ENCODE results near the gene FOXP1. TPM values are rescaled to one million over a fixed set of nuclear protein-coding genes. Genes with fewer than 3 reads are reported as not detected.

Gene FOXP1
- total and polyA plus RNA-seq, 7 experiments from 2014 or later = 104 to 537 (median 444) TPM

- Mint-ChIP-seq H3K27me3 (peaks cover 0 to 12% (median 0%) of the 10 kb centered on the region in 5 donors), H3K4me1 (peaks cover 23 to 83% (median 50%) of the 10 kb centered on the region in 7 donors), H3K27ac (peak overlapping the region in 7 of 9 donors; percentile 49 to 90 (median 76)), H3K9me3 (peaks cover 0 to 11% (median 0%) of the 10 kb centered on the region in 11 donors), H3K36me3 (peaks cover 0 to 20% (median 5%) of the 10 kb centered on the region in 5 donors), H3K4me3 (no peak overlapping the region)
- Histone ChIP-seq H3K27me3 (ENCODE audit: control insufficient read depth in 2 of 2, insufficient read depth in 2 of 2, low read length in 2 of 2) (no peaks in the 10 kb centered on the region), H3K4me3 (ENCODE audit: low read length) (no peak overlapping the region), H3K9me3 (ENCODE audit: control insufficient read depth in 2 of 3, low read length in 3 of 3) (no peaks in the 10 kb centered on the region), H3K27ac (ENCODE audit: low read depth, low read length) (no peak overlapping the region), H3K4me1 (ENCODE audit: control insufficient read depth in 2 of 2, insufficient read depth in 2 of 2, low read length in 2 of 2) (peaks cover 11 to 17% of the 10 kb centered on the region in 2 donors), H3K36me3 (ENCODE audit: control insufficient read depth in 2 of 3, insufficient read depth in 3 of 3, low read length in 3 of 3) (no peaks in the 10 kb centered on the region)
- ATAC-seq = peak; percentile 72
- intact Hi-C loops (cut with micrococcal nuclease) = loop anchor here in 1 of 2 donors (1.0 kb wide), 1 partner anchor 8 kb away; no protein-coding TSS in a partner anchor
- ChIA-PET CTCF (interaction anchor here (0.6 to 1.0 kb wide), 2 partner anchors 64 to 204 kb away, joined by 3 read pairs; no protein-coding TSS in a partner anchor), POLR2A (interaction anchor here (0.7 to 1.3 kb wide), 4 partner anchors 10 to 50 kb away, joined by 3 to 4 read pairs (median 4); no protein-coding TSS in a partner anchor)
- no peak for DNase-seq
Observed at GRCh38 chr3:71504250-71505036, 79.1 kb downstream of the FOXP1 start.

GRCh38 chr3:71503525-71504249 lies 79.8 kb downstream of the FOXP1 start:
- H3K9me3 Mint-ChIP-seq = peaks cover 0 to 11% (median 0%) of the 10 kb centered on the region in 11 donors
- ATAC-seq = no peak
- Histone ChIP-seq H3K4me3 (ENCODE audit: low read length) (no peak overlapping the region), H3K4me1 (ENCODE audit: control insufficient read depth in 2 of 2, insufficient read depth in 2 of 2, low read length in 2 of 2) (peaks cover 11 to 23% of the 10 kb centered on the region in 2 donors), H3K27me3 (ENCODE audit: control insufficient read depth in 2 of 2, insufficient read depth in 2 of 2, low read length in 2 of 2) (no peaks in the 10 kb centered on the region), H3K9me3 (ENCODE audit: control insufficient read depth in 2 of 3, low read length in 3 of 3) (no peaks in the 10 kb centered on the region), H3K27ac (ENCODE audit: low read depth, low read length) (no peak overlapping the region), H3K36me3 (ENCODE audit: control insufficient read depth in 2 of 3, insufficient read depth in 3 of 3, low read length in 3 of 3) (no peaks in the 10 kb centered on the region)
- peaks cover 3 to 24% (median 5%) of the 10 kb centered on the region in 5 donors for H3K36me3 Mint-ChIP-seq
- H3K27ac Mint-ChIP-seq = peak overlapping the region in 8 of 9 donors; percentile 38 to 90 (median 78)
- no peak for DNase-seq
- peak overlapping the region in 2 of 10 donors; percentile 15 to 33 for H3K4me3 Mint-ChIP-seq
- intact Hi-C loops (cut with micrococcal nuclease) = loop anchor here in 1 of 2 donors (1.0 kb wide), 1 partner anchor 7 kb away; no protein-coding TSS in a partner anchor
- ChIA-PET CTCF (interaction anchor here (1.0 to 2.4 kb wide), 2 partner anchors 8 to 63 kb away, joined by 3 to 6 read pairs; no protein-coding TSS in a partner anchor), POLR2A (interaction anchor here (0.7 to 1.5 kb wide), 5 partner anchors 10 to 183 kb away, joined by 3 to 4 read pairs (median 3); no protein-coding TSS in a partner anchor)
- H3K27me3 Mint-ChIP-seq = peaks cover 0 to 12% (median 0%) of the 10 kb centered on the region in 5 donors
- peaks cover 27 to 83% (median 50%) of the 10 kb centered on the region in 7 donors for H3K4me1 Mint-ChIP-seq

GRCh38 chr3:71502066-71502625 lies 81.4 kb downstream of the FOXP1 start:
- H3K27me3 Mint-ChIP-seq = peaks cover 0 to 12% (median 0%) of the 10 kb centered on the region in 5 donors
- Histone ChIP-seq H3K27me3 (ENCODE audit: control insufficient read depth in 2 of 2, insufficient read depth in 2 of 2, low read length in 2 of 2) (no peaks in the 10 kb centered on the region), H3K4me1 (ENCODE audit: control insufficient read depth in 2 of 2, insufficient read depth in 2 of 2, low read length in 2 of 2) (peaks cover 11 to 37% of the 10 kb centered on the region in 2 donors), H3K36me3 (ENCODE audit: control insufficient read depth in 2 of 3, insufficient read depth in 3 of 3, low read length in 3 of 3) (no peaks in the 10 kb centered on the region), H3K4me3 (ENCODE audit: low read length) (no peak overlapping the region), H3K27ac (ENCODE audit: low read depth, low read length) (peak overlapping the region; percentile 8), H3K9me3 (ENCODE audit: control insufficient read depth in 2 of 3, low read length in 3 of 3) (no peaks in the 10 kb centered on the region)
- peaks cover 3 to 24% (median 5%) of the 10 kb centered on the region in 5 donors for H3K36me3 Mint-ChIP-seq
- H3K4me1 Mint-ChIP-seq = peaks cover 37 to 88% (median 61%) of the 10 kb centered on the region in 7 donors
- H3K27ac Mint-ChIP-seq = peak overlapping the region in 8 of 9 donors; percentile 58 to 92 (median 86)
- ChIA-PET POLR2A (interaction anchor here (1.0 kb wide), 1 partner anchor 80 kb away, joined by 3 read pairs; no protein-coding TSS in a partner anchor), CTCF (interaction anchor here (0.7 to 2.4 kb wide), 2 partner anchors 9 to 42 kb away, joined by 4 to 6 read pairs; no protein-coding TSS in a partner anchor)
- no peak for DNase-seq
- H3K4me3 Mint-ChIP-seq = peak overlapping the region in 3 of 10 donors; percentile 16 to 52 (median 31)
- ATAC-seq = no peak
- intact Hi-C loops (cut with micrococcal nuclease) = no loop called here
- H3K9me3 Mint-ChIP-seq = peaks cover 0 to 11% (median 0%) of the 10 kb centered on the region in 11 donors

- ATAC-seq (no peak), DNase-seq (no peak)
- H3K36me3 Mint-ChIP-seq = peaks cover 3 to 16% (median 10%) of the 10 kb centered on the region in 5 donors
- ChIA-PET POLR2A (interaction anchor here (6.8 kb wide), 1 partner anchor 9 kb away, joined by 53 read pairs; no protein-coding TSS in a partner anchor), CTCF (no interaction called here)
- no peaks in the 10 kb centered on the region for H3K9me3 ChIP-seq (ENCODE audit: control insufficient read depth in 2 of 3, low read length in 3 of 3)
- intact Hi-C loops (cut with micrococcal nuclease) = no loop called here
- peak overlapping the region in 4 of 10 donors; percentile 1 to 64 (median 32) for H3K4me3 Mint-ChIP-seq
- H3K4me1 Mint-ChIP-seq = peaks cover 49 to 88% (median 75%) of the 10 kb centered on the region in 7 donors
- peak overlapping the region in 8 of 9 donors; percentile 37 to 97 (median 86) for H3K27ac Mint-ChIP-seq
- no peak overlapping the region for H3K27ac ChIP-seq (ENCODE audit: low read depth, low read length)
- peaks cover 0 to 11% (median 0%) of the 10 kb centered on the region in 11 donors for H3K9me3 Mint-ChIP-seq
- no peak overlapping the region for H3K4me3 ChIP-seq (ENCODE audit: low read length)
- peaks cover 23 to 51% of the 10 kb centered on the region in 2 donors for H3K4me1 ChIP-seq (ENCODE audit: control insufficient read depth in 2 of 2, insufficient read depth in 2 of 2, low read length in 2 of 2)
- H3K27me3 ChIP-seq (ENCODE audit: control insufficient read depth in 2 of 2, insufficient read depth in 2 of 2, low read length in 2 of 2) = no peaks in the 10 kb centered on the region
- H3K36me3 ChIP-seq (ENCODE audit: control insufficient read depth in 2 of 3, insufficient read depth in 3 of 3, low read length in 3 of 3) = no peaks in the 10 kb centered on the region
- H3K27me3 Mint-ChIP-seq = peaks cover 0 to 4% (median 0%) of the 10 kb centered on the region in 5 donors
Observed at GRCh38 chr3:71500696-71501095, 82.8 kb downstream of the FOXP1 start.

- Histone ChIP-seq H3K27ac (ENCODE audit: low read depth, low read length) (no peak overlapping the region), H3K4me3 (ENCODE audit: low read length) (no peak overlapping the region), H3K27me3 (ENCODE audit: control insufficient read depth in 2 of 2, insufficient read depth in 2 of 2, low read length in 2 of 2) (no peaks in the 10 kb centered on the region), H3K4me1 (ENCODE audit: control insufficient read depth in 2 of 2, insufficient read depth in 2 of 2, low read length in 2 of 2) (peaks cover 34 to 65% of the 10 kb centered on the region in 2 donors), H3K36me3 (ENCODE audit: control insufficient read depth in 2 of 3, insufficient read depth in 3 of 3, low read length in 3 of 3) (no peaks in the 10 kb centered on the region), H3K9me3 (ENCODE audit: control insufficient read depth in 2 of 3, low read length in 3 of 3) (no peaks in the 10 kb centered on the region)
- Mint-ChIP-seq H3K9me3 (peaks cover 0 to 16% (median 4%) of the 10 kb centered on the region in 11 donors), H3K27ac (peak overlapping the region; percentile 20 to 100 (median 97)), H3K4me1 (peaks cover 56 to 93% (median 89%) of the 10 kb centered on the region in 7 donors), H3K4me3 (peak overlapping the region in 4 of 10 donors; percentile 39 to 98 (median 53)), H3K27me3 (peaks cover 0 to 3% (median 0%) of the 10 kb centered on the region in 5 donors), H3K36me3 (peaks cover 9 to 15% (median 10%) of the 10 kb centered on the region in 5 donors)
- intact Hi-C loops (cut with micrococcal nuclease) = loop anchor here in 1 of 2 donors (5.0 to 10.0 kb wide), 2 partner anchors 107 to 225 kb away; partner anchors contain the start of gene EIF4E3
- DNase-seq = no peak
- no peak for ATAC-seq
- CTCF ChIA-PET = interaction anchor here (0.6 to 1.1 kb wide), 2 partner anchors 12 to 36 kb away, joined by 3 to 4 read pairs; no protein-coding TSS in a partner anchor
- POLR2A ChIA-PET = interaction anchor here (0.6 to 7.1 kb wide), 9 partner anchors 10 to 96 kb away, joined by 3 to 66 read pairs (median 3); no protein-coding TSS in a partner anchor
Observed at GRCh38 chr3:71499227-71499876, 84.2 kb downstream of the FOXP1 start.

Data from naive thymus-derived CD4-positive, alpha-beta T cell (primary cell).